NCI-H524 (cell line): Measurements from ENCODE around the gene NDFIP1.

Experiments used
- DNase-seq, 2 experiments: peaks; one replicate each; lab custom pipeline; 2025; lab: John Stamatoyannopoulos, UW

The NDFIP1 gene

GRCh38 chr5:142189813-142190212 lies 81.2 kb downstream of the NDFIP1 start:
- DNase-seq, result no peak

- no peak for DNase-seq
Measured at GRCh38 chr5:142191776-142192175, 83.2 kb downstream of the NDFIP1 start.

GRCh38 chr5:142192286-142193113 lies 83.9 kb downstream of the NDFIP1 start:
- no peak for DNase-seq

GRCh38 chr5:142193114-142193428 lies 84.5 kb downstream of the NDFIP1 start:
- no peak for DNase-seq

GRCh38 chr5:142197098-142197497 lies 88.5 kb downstream of the NDFIP1 start:
- no peak for DNase-seq

GRCh38 chr5:142197781-142198180 lies 89.2 kb downstream of the NDFIP1 start:
- DNase-seq, result no peak

GRCh38 chr5:142199388-142199787 lies 90.8 kb downstream of the NDFIP1 start:
- DNase-seq, result no peak

- DNase-seq, result no peak
Measured at GRCh38 chr5:142200387-142200786, 91.8 kb downstream of the NDFIP1 start.

GRCh38 chr5:142201471-142201887 lies 92.9 kb downstream of the NDFIP1 start:
- no peak for DNase-seq

- DNase-seq, result no peak
Measured at GRCh38 chr5:142202282-142202681, 93.7 kb downstream of the NDFIP1 start.
